SK-N-SH treated with all-trans-retinoic acid at 6 μM for 48 hours (cell line): Measurements from ENCODE around the gene STEAP4.

Source experiments
- CSDC2 ChIP-seq: fragments of 250-450 bp; sonication (Bioruptor Pico); IDR thresholded peaks from 2 replicates; pipeline ENCODE4 v1.5.0; 2020; ENCODE audit warnings: mild to moderate bottlenecking, moderate library complexity
- OSR1 ChIP-seq: fragments of 250-450 bp; sonication (Bioruptor Pico); IDR thresholded peaks from 2 replicates; pipeline ENCODE4 v1.8.0; 2022; ENCODE audit warnings: moderate library complexity, mild to moderate bottlenecking, inconsistent platforms
- SNAI2 ChIP-seq: fragments of 250-450 bp; sonication (Bioruptor Pico); IDR thresholded peaks from 2 replicates; pipeline ENCODE4 v1.5.0; 2020; ENCODE audit warnings: mild to moderate bottlenecking, moderate library complexity
- ZC3H10 ChIP-seq: fragments of 250-450 bp; sonication (Bioruptor Pico); IDR thresholded peaks from 2 replicates; pipeline ENCODE4 v1.5.1; 2021; ENCODE audit warnings: mild to moderate bottlenecking, moderate library complexity

GRCh38 chr7:88315522-88315921, 8.8 kb upstream of the STEAP4 start:
- TF ChIP-seq OSR1 (CRISPR knock-in tag) (no peak), ZC3H10 (CRISPR knock-in tag) (no peak), CSDC2 (no peak), SNAI2 (CRISPR knock-in tag) (no peak)
